Endothelial cell of umbilical vein (primary cell): ENCODE results near the gene LIPE. TPM values are rescaled to one million over a fixed set of nuclear protein-coding genes. Genes with fewer than 3 reads are reported as not detected.

ENCODE experiments used
- BruUV-seq: library from RNA; stranded (reverse); fragments of 400-500 nt; replicated peaks from 2 replicates; lab custom pipeline; 2021; lab: Mats Ljungman, UMichigan
- CTCF ChIA-PET: fragments of 300-600, 350-600 bp; sonication (Branson Sonifier 250); formaldehyde crosslinking; loops from one replicate; lab custom pipeline; 2021; ENCODE audit warnings: antibody characterized with exemption, inconsistent platforms; lab: Charles Lee
- POLR2A ChIA-PET: fragments of 300-600, 350-600 bp; sonication (Branson Sonifier 250); formaldehyde crosslinking; loops from one replicate; lab custom pipeline; 2021; ENCODE audit warnings: antibody characterized with exemption, inconsistent platforms; lab: Charles Lee
- DNase-seq: peaks from one replicate; pipeline ENCODE4 v3.0.0-alpha.2; 2011; ENCODE audit warnings: low read depth, low spot score
- FAIRE-seq: peaks from 2 replicates; lab custom pipeline; 2011; peaks lifted over from hg19 to GRCh38; lab: Jason Lieb, UNC
- H2AFZ ChIP-seq: 2 replicates; pipeline ENCODE4 v1.6.0; 2012; ENCODE audit warnings: low read depth, low read length, control low read depth, inconsistent platforms
- H3K27ac ChIP-seq: 2 replicates; pipeline ENCODE4 v1.5.1; 2011; ENCODE audit warnings: low read depth, mild to moderate bottlenecking, control low read depth, low read length, moderate library complexity; ENCODE audit not compliant: insufficient read depth
- H3K27me3 ChIP-seq, 2 experiments: 2 replicates each; pipeline versions ENCODE4 v1.6.0 to v1.6.1; 2011; ENCODE audit warnings: low read length in 2 of 2, mixed read lengths in 1 of 2; ENCODE audit not compliant: control insufficient read depth in 2 of 2, insufficient read depth in 2 of 2
- H3K36me3 ChIP-seq, 2 experiments: 2 replicates in 1 of 2; 3 replicates in 1 of 2; pipeline ENCODE4 v1.5.1; 2011; ENCODE audit warnings: low read length in 2 of 2, mild to moderate bottlenecking in 1 of 2, moderate library complexity in 1 of 2; ENCODE audit not compliant: control insufficient read depth in 2 of 2, insufficient read depth in 2 of 2; ENCODE audit errors: extremely low read depth in 1 of 2
- H3K4me1 ChIP-seq: 3 replicates; pipeline ENCODE4 v1.5.1; 2011; ENCODE audit warnings: mild to moderate bottlenecking, low read length; ENCODE audit not compliant: control insufficient read depth, insufficient read depth; ENCODE audit errors: extremely low read depth
- H3K4me2 ChIP-seq: 2 replicates; pipeline ENCODE4 v1.6.1; 2011; ENCODE audit warnings: low read length, control low read depth, mixed read lengths; ENCODE audit not compliant: insufficient read depth
- H3K4me3 ChIP-seq, 3 experiments: fragments of 200-600 bp in 1 of 3; sonication (generic), shearing (Covaris generic) in 1 of 3; replicated peaks in 1 of 3; 2 replicates each; pipeline ENCODE4 v1.5.1; 2011 to 2016; ENCODE audit warnings: control low read depth in 3 of 3, low read length in 3 of 3, mild to moderate bottlenecking in 2 of 3, inconsistent platforms in 1 of 3, low read depth in 1 of 3, moderate library complexity in 1 of 3; ENCODE audit not compliant: insufficient read depth in 1 of 3
- H3K79me2 ChIP-seq: 2 replicates; pipeline ENCODE4 v1.6.0; 2012; ENCODE audit warnings: low read length, inconsistent platforms; ENCODE audit not compliant: control insufficient read depth, insufficient read depth
- H3K9ac ChIP-seq: replicated peaks from 2 replicates; pipeline ENCODE3; 2011; ENCODE audit warnings: low read length, control low read depth; ENCODE audit not compliant: insufficient read depth; ENCODE audit errors: extremely low read depth
- H3K9me1 ChIP-seq: replicated peaks from 3 replicates; pipeline ENCODE4 v1.6.0; 2011; ENCODE audit warnings: mild to moderate bottlenecking, low read length; ENCODE audit not compliant: control insufficient read depth, insufficient read depth; ENCODE audit errors: extremely low read depth
- H3K9me3 ChIP-seq: replicated peaks from 2 replicates; pipeline ENCODE4 v1.5.1; 2012; ENCODE audit warnings: low read length, inconsistent platforms; ENCODE audit not compliant: control insufficient read depth, insufficient read depth
- H4K20me1 ChIP-seq: replicated peaks from 2 replicates; pipeline ENCODE3; 2011; ENCODE audit warnings: mild to moderate bottlenecking, low read length; ENCODE audit not compliant: control insufficient read depth, insufficient read depth; ENCODE audit errors: extremely low read depth
- CTCF ChIP-seq, 2 donors: IDR thresholded peaks; 1 replicate in 1 of 2; 2 replicates in 1 of 2; pipeline ENCODE4 v1.5.1; 2011; ENCODE audit warnings: low read length in 2 of 2, mild to moderate bottlenecking in 2 of 2, moderate library complexity in 2 of 2, control low read depth in 1 of 2, inconsistent platforms in 1 of 2, low read depth in 1 of 2; ENCODE audit not compliant: insufficient read depth in 1 of 2; ENCODE audit errors: extremely low read depth in 1 of 2
- EZH2 ChIP-seq: IDR thresholded peaks from 2 replicates; pipeline ENCODE4 v1.6.1; 2012; ENCODE audit warnings: borderline replicate concordance, low read depth, mild to moderate bottlenecking, moderate library complexity, low read length, inconsistent platforms; ENCODE audit not compliant: severe bottlenecking
- FOS ChIP-seq: IDR thresholded peaks from 2 replicates; pipeline ENCODE4 v1.6.1; 2011; ENCODE audit warnings: mild to moderate bottlenecking, low read length, moderate library complexity, borderline replicate concordance; ENCODE audit not compliant: insufficient read depth
- GATA2 ChIP-seq: IDR thresholded peaks from 2 replicates; pipeline ENCODE4 v1.7.0; 2011; ENCODE audit warnings: low read depth, mild to moderate bottlenecking, moderate library complexity, mixed read lengths, low read length; ENCODE audit not compliant: insufficient read length, insufficient read depth
- JUN ChIP-seq: IDR thresholded peaks from 2 replicates; pipeline ENCODE4 v1.6.1; 2011; ENCODE audit warnings: borderline replicate concordance, low read depth; ENCODE audit not compliant: insufficient read length, insufficient read depth
- MAX ChIP-seq: IDR thresholded peaks from 2 replicates; pipeline ENCODE4 v1.6.1; 2011; ENCODE audit not compliant: insufficient read depth, insufficient read length
- POLR2A ChIP-seq: IDR thresholded peaks from 2 replicates; pipeline ENCODE4 v1.6.1; 2012; ENCODE audit warnings: low read depth, mild to moderate bottlenecking, control low read depth, low read length
- POLR2AphosphoS5 ChIP-seq: IDR thresholded peaks from 2 replicates; pipeline ENCODE4 v1.6.1; 2012; ENCODE audit warnings: low read depth, mild to moderate bottlenecking, control low read depth, low read length, moderate library complexity; ENCODE audit not compliant: insufficient read depth
- dilution Hi-C: fragments of 300-500 bp; cut with MboI; formaldehyde crosslinking; loops from one replicate; pipeline ENCODE4 v1.15.0; 2019; ENCODE audit warnings: low sequenced_read_pairs; ENCODE audit not compliant: extremely low pct_ligation_motif_present
- intact Hi-C: fragments of 100-400 bp; cut with micrococcal nuclease; formaldehyde crosslinking; loops from one replicate; pipeline ENCODE4 v1.10.0; 2022
- polyA plus RNA-seq, 4 experiments: library from polyadenylated mRNA; depleted of rRNA in 3 of 4; stranded (reverse) in 3 of 4; unstranded in 1 of 4; fragments of >200 nt; gene quantifications; 2 replicates each; pipeline versions ENCODE4 v1.2.1 to v1.2.3, GENCODE V29; 2011 to 2012; ENCODE audit warnings: missing spikeins in 1 of 4
- total RNA-seq: library from RNA; stranded (reverse); gene quantifications from 2 replicates; pipeline ENCODE4 v1.2.3, GENCODE V29; 2021

The LIPE gene
- total and polyA plus RNA-seq, 2 donors (not counting 3 experiments of a cell fraction or from before 2014, with no cell fraction given), result 3.8 to 13.5 TPM

DNA sequence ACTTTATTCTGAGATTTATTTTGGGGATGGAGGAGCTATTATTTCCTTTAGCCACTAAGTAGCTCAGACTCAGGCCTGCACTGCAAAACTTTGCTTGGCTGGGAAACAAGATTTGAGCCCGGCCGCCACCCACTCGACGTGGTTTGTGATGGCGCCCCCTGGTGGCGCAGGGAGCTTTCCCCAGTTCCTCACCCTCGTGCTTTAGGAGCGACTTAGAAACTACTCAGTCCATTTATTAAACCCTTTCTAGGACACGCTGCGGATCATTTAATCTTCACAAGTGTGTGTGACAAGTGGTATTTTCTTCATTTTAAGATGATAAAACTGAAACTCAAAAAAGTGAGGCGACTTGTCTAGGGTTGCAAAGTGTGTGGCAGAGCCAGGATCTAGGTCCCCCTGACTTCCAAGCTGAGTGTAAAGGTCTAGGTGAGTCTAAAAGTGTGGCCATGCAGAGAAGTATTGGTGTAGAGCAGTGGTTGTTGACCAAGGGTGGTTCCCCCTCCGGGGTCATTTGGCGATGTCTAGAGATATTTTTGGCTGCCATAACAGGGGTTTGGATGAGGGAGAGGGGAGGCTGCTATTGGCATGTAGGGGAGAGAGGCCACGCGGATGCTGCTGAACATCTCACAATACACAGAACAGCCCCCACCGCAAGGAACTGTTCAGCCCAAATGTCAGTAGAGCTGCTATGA is 13.3 kb upstream of the LIPE start:
- H3K4me1 ChIP-seq, result no peaks in the 10 kb centered on the region
- TF ChIP-seq FOS (no peak), GATA2 (no peak), CTCF (IDR thresholded peaks at IDR 0.05; ENCODE audit: extremely low read depth in 1 of 2, insufficient read depth in 1 of 2, low read depth in 1 of 2, low read length in 2 of 2) (peak; percentile 94), JUN (no peak), POLR2AphosphoS5 (no peak), EZH2 (no peak), MAX (no peak), POLR2A (no peak)
- H3K9me1 ChIP-seq, result no peaks in the 10 kb centered on the region
- no peak overlapping the region for H3K9ac ChIP-seq
- ChIA-PET CTCF (interaction anchor here (0.5 to 2.7 kb wide), 36 partner anchors 9 to 1084 kb away, joined by 3 to 38 read pairs (median 4); partner anchors contain the start of genes CEACAM1, PHLDB3 and POU2F2), POLR2A (no interaction called here)
- DNase-seq, result peak; percentile 63
- no peak overlapping the region for H3K4me2 ChIP-seq
- H3K9me3 ChIP-seq, result no peaks in the 10 kb centered on the region
- no peaks in the 10 kb centered on the region for H4K20me1 ChIP-seq
- peak; percentile 62 for FAIRE-seq
- no peaks in the 10 kb centered on the region for H3K36me3 ChIP-seq
- dilution Hi-C loops (no loop called here), intact Hi-C loops (no loop called here)
- no peak overlapping the region for H3K27ac ChIP-seq
- no peaks in the 10 kb centered on the region for H3K79me2 ChIP-seq
- H3K4me3 ChIP-seq, result no peak overlapping the region
- BruUV-seq, result no TSS peak
- peaks cover 10 to 14% of the 10 kb centered on the region in 2 experiments for H3K27me3 ChIP-seq
- H2AFZ ChIP-seq, result no peak overlapping the region
